PC-9 (cell line): Measurements from ENCODE around the gene LIPC.

Experiments
- EZH2 ChIP-seq: fragments of 200-600 bp; sonication (generic); IDR thresholded peaks from 2 replicates; pipeline ENCODE4 v1.8.0; 2017; ENCODE audit warnings: antibody characterized with exemption, low read depth
- TF ChIP-seq, protein P1 (sequence below): fragments of 200-600 bp; sonication (generic); conservative IDR thresholded peaks from 2 replicates; pipeline ENCODE4 v1.6.1; 2017; ENCODE audit warnings: mixed run types, antibody characterized with exemption, mild to moderate bottlenecking, moderate library complexity

DNA sequence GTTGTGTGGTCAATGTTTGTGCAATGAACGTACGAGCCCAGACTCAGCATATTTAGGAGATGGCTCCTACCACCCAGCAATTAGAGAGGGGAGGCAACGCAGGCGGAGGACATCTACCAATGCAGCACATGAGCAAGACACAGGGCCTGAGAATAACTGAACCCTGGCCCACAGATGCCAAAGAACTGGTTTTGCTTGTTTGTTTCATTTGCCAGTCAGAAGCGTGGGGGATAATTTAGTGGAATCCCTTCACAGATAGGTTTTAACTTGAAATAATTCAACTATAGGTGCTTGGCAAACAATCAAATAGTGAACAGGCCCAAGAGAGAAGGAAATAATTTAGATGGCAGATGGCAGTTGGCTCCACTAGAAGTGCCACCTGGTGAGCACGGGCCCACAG lies 54.8 kb downstream of the LIPC start:
- TF ChIP-seq EZH2 = no peak
- TF ChIP-seq, protein P1, sequence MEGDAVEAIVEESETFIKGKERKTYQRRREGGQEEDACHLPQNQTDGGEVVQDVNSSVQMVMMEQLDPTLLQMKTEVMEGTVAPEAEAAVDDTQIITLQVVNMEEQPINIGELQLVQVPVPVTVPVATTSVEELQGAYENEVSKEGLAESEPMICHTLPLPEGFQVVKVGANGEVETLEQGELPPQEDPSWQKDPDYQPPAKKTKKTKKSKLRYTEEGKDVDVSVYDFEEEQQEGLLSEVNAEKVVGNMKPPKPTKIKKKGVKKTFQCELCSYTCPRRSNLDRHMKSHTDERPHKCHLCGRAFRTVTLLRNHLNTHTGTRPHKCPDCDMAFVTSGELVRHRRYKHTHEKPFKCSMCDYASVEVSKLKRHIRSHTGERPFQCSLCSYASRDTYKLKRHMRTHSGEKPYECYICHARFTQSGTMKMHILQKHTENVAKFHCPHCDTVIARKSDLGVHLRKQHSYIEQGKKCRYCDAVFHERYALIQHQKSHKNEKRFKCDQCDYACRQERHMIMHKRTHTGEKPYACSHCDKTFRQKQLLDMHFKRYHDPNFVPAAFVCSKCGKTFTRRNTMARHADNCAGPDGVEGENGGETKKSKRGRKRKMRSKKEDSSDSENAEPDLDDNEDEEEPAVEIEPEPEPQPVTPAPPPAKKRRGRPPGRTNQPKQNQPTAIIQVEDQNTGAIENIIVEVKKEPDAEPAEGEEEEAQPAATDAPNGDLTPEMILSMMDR = no peak
